ENCODE data around the gene SLC9A1.
"Not testable (repeated sequence)": the region's sequence is repeated elsewhere in the genome, so short reads cannot be mapped to it uniquely, and the experiment has no call there.

Gene SLC9A1

GRCh38 chr1:27132624-27133023, 22.3 kb downstream of the SLC9A1 start:
- DNase-seq (ENCODE audit: low read depth), result no peak

DNA sequence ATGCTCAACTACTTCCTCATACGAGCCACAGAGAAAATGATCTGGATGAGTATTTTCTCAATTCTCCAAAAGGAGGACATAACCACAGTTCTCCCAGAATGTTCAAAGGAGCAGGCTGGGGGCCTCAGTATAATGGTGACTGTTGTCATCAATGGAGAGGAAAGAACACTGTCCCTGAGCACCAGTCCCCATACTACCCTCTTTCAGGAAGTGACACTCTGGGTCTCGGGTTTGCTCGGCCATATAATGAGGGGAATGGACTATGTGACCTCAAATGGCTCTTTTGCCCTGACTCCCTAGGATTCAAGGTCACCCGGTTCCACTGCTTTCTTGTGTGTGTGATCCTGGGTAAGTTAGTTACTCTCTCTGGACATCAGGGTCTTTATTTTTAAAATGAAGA, 22.8 kb downstream of the SLC9A1 start:
- no peak for DNase-seq (ENCODE audit: low read depth)

DNA sequence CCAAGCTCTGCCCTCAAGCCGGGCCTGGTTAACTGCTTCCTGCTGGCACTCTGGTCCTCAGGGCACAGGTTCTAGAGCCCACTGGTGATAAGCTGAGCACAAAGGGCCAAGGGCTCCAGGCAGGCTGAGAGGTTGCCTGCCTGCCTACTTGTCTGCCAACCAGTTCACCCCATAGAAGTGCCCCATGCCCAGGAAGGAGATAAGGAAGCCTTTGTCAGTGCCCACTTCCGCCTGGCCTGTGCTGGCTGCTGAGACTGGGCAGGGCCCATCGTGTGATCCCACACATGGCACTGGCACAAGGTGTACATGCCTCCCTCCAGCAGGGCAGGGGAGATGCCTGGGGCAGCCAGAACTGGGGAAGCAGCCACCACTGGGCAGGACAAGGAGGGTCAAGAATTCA, 24.1 kb downstream of the SLC9A1 start:
- DNase-seq (ENCODE audit: low read depth), result no peak

DNA sequence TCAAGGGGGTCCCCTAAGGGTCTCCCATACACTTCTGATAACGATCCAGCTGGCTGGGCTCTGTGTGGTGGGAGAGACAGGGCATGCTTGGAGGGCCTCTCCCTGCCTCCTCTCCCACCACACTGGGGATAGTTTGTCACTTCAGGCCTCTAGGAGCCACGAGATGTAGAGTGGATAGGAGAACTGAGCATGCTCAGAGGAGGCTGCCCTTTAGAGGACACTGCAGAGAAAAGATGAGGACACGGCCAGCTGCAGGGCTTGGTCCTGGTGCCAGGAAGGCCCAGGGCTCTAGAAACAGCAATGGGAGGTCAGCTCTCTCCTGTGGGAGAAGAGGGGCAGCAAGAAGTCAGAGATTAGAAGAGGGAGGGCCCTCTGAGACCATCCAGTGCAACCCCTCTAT, 25.7 kb downstream of the SLC9A1 start:
- DNase-seq (ENCODE audit: low read depth), result no peak

DNA sequence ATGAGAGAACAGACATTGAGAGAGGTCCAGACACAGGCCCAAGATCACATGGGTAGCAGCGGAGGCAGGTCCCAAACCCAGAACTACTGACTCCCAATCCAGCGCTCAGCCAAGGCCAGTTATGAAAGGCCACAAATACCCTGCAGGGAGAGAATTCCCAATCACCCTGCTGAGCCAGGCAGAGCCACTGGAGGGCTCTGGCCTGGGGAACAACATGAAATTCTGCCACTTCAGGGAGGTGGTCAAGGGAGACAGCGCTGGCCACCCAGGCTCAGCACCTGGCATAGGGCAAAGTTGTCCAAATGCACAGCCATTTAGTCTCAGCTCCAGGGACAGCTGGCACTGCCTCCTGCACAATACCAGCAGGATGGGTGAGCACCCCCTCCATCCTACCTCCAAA, 27.5 kb downstream of the SLC9A1 start:
- no peak for DNase-seq (ENCODE audit: low read depth)

DNA sequence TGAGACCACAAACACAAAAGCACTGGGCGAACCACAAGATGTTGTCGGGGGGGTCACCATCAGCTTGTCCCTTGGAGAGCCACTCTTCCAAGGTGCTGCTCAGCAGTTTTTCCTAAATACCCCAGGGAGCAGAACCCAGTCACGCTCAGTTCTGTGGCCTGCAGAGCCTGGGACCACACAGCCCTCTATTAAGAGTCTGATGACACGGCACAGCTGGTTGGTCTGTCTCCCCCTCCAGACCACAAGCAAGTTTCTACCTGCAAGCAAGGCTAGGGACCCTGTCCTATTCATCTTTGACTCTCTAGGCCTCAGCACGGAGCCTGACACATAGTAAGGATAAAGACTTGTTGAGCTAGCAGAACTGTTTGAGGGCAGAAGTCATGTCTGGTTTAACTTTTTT, 28.5 kb downstream of the SLC9A1 start:
- DNase-seq (ENCODE audit: low read depth), result no peak

- DNase-seq (ENCODE audit: low read depth), result not testable (repeated sequence)
Observed at GRCh38 chr1:27125125-27125524, 29.8 kb downstream of the SLC9A1 start.

GRCh38 chr1:27124405-27124804, 30.5 kb downstream of the SLC9A1 start:
- DNase-seq (ENCODE audit: low read depth), result no peak

GRCh38 chr1:27122652-27123051, 32.3 kb downstream of the SLC9A1 start:
- DNase-seq (ENCODE audit: low read depth), result no peak

GRCh38 chr1:27120854-27121253, 34.1 kb downstream of the SLC9A1 start:
- no peak for DNase-seq (ENCODE audit: low read depth)

- no peak for DNase-seq (ENCODE audit: low read depth)
Observed at GRCh38 chr1:27118440-27118689, 36.6 kb downstream of the SLC9A1 start.

DNA sequence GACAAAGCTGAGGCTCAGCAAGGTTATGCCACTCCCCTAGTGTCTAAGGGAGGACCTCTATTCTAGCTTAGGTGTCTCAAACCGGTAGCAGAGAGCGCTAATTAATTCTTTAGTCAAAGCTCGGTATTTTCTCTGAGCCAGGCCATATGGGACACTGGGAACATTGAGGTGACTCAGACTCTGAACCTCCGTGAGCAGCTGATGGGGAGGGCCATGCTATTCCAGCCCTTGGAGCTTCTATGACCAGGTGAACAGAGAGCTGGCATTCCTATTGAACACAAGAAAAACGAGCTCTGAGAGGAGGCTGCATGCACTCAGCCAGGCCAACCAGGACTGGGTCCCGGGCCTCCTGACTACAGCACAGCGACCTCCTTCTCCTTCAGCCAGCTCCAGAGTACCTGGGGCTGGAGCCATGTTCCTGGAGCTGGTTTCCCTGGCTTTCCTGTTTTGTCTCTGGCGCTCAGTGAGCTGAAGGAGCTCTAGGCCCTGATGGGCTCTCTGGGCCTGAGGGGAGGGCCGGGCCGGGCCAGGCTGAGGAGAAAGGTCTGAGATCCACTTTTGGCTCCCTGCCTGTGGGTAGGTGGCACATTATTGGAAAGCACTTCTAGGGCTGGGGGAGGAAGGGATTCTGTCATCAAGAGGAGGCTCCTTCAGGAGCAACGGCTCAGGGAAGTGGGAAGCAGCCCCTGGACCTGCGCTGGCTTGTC, 37.0 kb downstream of the SLC9A1 start:
- no peak for DNase-seq (ENCODE audit: low read depth)

GRCh38 chr1:27116697-27117096, 38.2 kb downstream of the SLC9A1 start:
- DNase-seq (ENCODE audit: low read depth), result no peak

DNA sequence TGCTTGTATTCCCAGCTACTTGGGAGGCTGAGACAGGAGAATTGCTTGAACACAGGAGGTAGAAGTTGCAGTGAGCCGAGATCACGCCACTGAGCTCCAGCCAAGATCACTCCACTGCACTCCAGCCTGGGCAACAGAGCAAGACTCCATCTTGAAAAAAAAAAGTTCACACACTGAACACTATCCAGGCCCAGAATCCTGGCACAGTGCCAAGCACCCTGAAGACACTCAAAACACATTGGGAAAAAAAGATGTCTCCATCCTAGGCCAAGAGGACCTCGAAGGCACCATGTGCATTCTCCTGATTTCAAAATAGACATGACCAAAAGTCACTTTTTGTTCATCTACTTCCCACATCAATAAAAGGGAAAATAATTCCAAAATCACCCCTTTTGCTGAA, 38.7 kb downstream of the SLC9A1 start:
- no peak for DNase-seq (ENCODE audit: low read depth)

DNA sequence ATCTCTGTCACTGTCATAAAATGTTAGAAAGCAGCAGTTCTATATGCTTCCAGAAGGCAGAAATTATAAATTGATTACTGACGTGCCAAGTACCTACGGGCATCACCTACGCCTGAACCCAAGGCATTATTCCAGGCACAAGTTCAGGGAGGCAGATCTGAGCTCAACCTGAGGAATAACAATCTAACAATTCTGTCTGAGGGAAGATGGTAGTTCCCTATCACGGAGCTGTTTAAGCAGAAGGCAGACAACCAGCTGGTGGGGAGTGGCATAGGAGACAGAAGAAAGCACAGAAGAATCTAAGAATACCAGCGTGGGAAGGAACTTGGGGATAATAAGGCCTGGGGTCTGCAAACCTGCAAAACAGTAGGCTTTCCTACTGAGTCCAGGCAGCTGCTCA, 40.4 kb downstream of the SLC9A1 start:
- DNase-seq (ENCODE audit: low read depth), result no peak

DNA sequence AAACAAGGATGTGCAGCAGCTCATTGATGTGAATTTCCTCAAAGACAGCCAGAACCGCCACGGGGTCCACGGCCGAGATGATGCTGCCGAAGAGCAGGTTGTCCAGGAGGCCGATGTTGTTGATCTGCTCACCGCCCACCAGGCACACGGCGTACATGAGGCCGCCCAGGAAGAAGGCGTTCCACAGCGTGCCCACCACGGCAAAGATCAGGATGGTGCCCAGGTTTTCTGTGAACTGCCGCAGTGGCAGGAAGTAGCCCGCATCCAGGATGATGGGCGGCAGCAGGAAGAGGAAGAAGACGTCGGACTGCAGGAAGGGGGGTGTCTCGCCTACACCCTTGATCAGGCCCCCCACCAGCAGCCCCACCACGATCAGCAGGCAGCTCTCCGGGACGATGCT, 41.1 kb downstream of the SLC9A1 start:
- no peak for DNase-seq (ENCODE audit: low read depth)

GRCh38 chr1:27111626-27112573, 43.0 kb downstream of the SLC9A1 start:
- DNase-seq (ENCODE audit: low read depth), result peak; percentile 94

GRCh38 chr1:27109103-27109822, 45.7 kb downstream of the SLC9A1 start:
- DNase-seq (ENCODE audit: low read depth), result no peak

DNA sequence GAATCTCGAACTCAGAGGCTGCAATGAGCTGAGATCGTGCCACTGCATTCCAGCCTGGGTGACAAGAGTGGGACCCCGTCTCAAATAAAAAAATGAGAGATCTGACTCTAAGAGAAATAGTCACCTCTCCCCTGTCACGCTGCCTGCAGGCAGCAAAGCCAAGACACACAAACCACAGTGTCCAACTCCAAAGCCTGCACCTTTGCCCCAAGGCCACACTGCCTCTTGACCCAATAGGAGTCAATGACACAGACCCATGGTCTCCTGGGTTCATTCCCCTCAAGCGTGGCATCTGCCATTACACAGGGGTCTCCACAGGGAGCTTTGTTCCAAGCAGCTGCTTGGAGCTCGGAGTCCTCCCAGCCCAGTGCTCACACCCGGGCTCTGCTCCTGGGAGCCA, 46.3 kb downstream of the SLC9A1 start:
- DNase-seq (ENCODE audit: low read depth), result no peak

DNA sequence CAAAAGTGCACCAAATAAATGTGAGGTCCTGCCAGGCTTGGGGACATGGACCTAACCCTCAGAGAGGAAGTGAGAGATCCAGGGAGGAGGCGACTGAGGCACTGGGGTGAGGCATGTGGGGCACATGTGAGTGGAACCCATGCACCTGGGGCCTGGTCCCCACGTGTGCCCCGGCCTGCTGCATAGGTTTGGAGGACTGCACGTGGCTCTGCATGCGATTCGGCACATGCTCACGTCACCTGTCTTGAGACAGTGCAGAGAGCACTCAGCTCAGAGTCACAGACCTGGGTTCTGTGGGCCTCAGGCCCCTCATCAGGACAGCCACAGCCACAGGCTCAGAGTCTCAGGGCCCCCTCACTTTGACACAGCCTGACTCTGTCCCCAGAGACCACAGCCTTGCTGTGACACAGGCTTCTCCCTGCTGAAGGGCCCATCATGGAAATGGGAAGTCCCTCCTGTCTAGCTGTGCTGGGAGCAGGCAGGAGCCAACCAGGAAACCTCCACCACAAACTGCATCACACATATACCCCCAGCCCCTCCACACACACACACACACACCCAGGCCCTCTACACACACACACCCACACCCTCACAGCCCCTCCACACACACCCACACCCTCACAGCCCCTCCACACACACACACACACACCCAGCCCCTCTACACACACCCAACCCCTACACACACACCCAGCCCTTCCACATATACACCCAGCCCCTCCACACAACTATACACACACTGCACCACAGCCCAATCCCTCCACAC, 48.2 kb downstream of the SLC9A1 start:
- DNase-seq (ENCODE audit: low read depth), result no peak

GRCh38 chr1:27105018-27105417, 49.9 kb downstream of the SLC9A1 start:
- no peak for DNase-seq (ENCODE audit: low read depth)

DNA sequence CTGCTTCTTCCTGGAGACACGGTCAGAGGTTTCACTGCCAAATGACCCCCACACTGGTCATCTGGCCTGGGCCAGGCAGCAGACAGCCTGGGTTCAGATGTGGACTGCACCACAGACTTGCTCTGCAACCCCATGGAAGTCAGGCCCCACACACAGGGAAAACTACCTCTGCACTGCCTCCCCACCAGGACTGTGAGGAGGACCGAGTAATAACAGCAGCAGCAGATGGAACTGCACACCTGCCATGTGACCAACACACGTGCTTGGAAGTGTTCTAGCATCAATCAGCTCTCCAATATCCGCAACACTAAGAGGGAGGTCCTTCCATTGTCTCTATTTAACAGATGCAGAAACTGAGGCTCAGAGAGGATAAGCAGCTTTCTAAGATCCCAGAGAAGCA, 51.4 kb downstream of the SLC9A1 start:
- DNase-seq (ENCODE audit: low read depth), result no peak

Measured in CMK (cell line).